Measurements from ENCODE around the gene TRIM47. TPM values are rescaled to one million over a fixed set of nuclear protein-coding genes. Genes with fewer than 3 reads are reported as not detected.

The TRIM47 gene
- total and polyA plus RNA-seq, 3 donors from 2014 or later, result 18.3 to 48.6 (median 43.5) TPM

- Histone ChIP-seq H3K4me3 (no peak overlapping the region), H3K4me1 (peaks cover 13% of the 10 kb centered on the region), H3K36me3 (ENCODE audit: low read depth, missing control alignments) (no peaks in the 10 kb centered on the region), H3K27ac (no peak overlapping the region), H3K27me3 (no peaks in the 10 kb centered on the region), H3K9me3 (no peaks in the 10 kb centered on the region)
- DNase-seq, result no peak
- WGBS, 2 donors, result 86 to 87% methylated on average over 10 to 27 of the region's 27 CpGs
- TF ChIP-seq POLR2A (IDR thresholded peaks at IDR 0.05), result no peak
- TF ChIP-seq, protein P1, sequence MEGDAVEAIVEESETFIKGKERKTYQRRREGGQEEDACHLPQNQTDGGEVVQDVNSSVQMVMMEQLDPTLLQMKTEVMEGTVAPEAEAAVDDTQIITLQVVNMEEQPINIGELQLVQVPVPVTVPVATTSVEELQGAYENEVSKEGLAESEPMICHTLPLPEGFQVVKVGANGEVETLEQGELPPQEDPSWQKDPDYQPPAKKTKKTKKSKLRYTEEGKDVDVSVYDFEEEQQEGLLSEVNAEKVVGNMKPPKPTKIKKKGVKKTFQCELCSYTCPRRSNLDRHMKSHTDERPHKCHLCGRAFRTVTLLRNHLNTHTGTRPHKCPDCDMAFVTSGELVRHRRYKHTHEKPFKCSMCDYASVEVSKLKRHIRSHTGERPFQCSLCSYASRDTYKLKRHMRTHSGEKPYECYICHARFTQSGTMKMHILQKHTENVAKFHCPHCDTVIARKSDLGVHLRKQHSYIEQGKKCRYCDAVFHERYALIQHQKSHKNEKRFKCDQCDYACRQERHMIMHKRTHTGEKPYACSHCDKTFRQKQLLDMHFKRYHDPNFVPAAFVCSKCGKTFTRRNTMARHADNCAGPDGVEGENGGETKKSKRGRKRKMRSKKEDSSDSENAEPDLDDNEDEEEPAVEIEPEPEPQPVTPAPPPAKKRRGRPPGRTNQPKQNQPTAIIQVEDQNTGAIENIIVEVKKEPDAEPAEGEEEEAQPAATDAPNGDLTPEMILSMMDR (IDR thresholded peaks at IDR 0.05), result peak in 1 of 3 experiments; percentile 46
- intact Hi-C loops (cut with DNase I; ENCODE audit: low total_unique reads), result no loop called here
Measured at GRCh38 chr17:75830164-75831031, 48.0 kb downstream of the TRIM47 start.

- no peak for DNase-seq
- Histone ChIP-seq H3K4me1 (peaks cover 19% of the 10 kb centered on the region), H3K9me3 (no peaks in the 10 kb centered on the region), H3K27ac (no peak overlapping the region), H3K27me3 (no peaks in the 10 kb centered on the region), H3K4me3 (no peak overlapping the region), H3K36me3 (ENCODE audit: low read depth, missing control alignments) (no peaks in the 10 kb centered on the region)
- TF ChIP-seq, protein P1 (IDR thresholded peaks at IDR 0.05), result no peak
- TF ChIP-seq POLR2A (IDR thresholded peaks at IDR 0.05), result no peak
- intact Hi-C loops (cut with DNase I; ENCODE audit: low total_unique reads), result no loop called here
- WGBS, 2 donors, result 87 to 100% methylated on average over 3 to 7 of the region's 7 CpGs
Measured at GRCh38 chr17:75829747-75830146, 48.6 kb downstream of the TRIM47 start.

DNA sequence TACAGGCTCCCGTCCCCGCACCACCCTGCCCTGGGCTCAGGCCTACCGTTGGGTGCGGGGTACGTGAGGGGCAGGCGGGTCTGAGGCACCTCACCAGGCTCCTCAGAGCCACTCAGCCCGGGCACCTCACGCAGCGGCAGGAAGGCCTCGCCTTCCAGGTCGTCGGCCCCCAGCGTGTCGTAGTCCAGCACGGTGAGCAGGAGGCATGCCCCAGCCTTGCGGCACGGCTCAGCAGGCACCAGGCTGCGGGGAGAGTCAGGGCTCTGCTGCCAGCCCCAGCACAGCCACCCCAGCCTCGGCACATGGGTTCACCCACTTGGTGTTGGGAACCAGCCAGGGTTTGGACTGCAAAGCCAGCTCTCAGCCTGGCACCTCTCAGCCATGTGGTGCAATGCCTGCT is 49.6 kb downstream of the TRIM47 start:
- H3K36me3 ChIP-seq (ENCODE audit: low read depth, missing control alignments), result no peaks in the 10 kb centered on the region
- intact Hi-C loops (cut with DNase I; ENCODE audit: low total_unique reads), result no loop called here
- DNase-seq, result no peak
- H3K27ac ChIP-seq, result no peak overlapping the region
- H3K4me3 ChIP-seq, result no peak overlapping the region
- peaks cover 22% of the 10 kb centered on the region for H3K4me1 ChIP-seq
- H3K9me3 ChIP-seq, result no peaks in the 10 kb centered on the region
- WGBS, 2 donors, result 92% methylated on average over 13 of the region's 19 CpGs; no CpG with 5 or more reads in 1 of the 2 donors
- H3K27me3 ChIP-seq, result no peaks in the 10 kb centered on the region
- no peak for TF ChIP-seq POLR2A (IDR thresholded peaks at IDR 0.05)
- TF ChIP-seq, protein P1 (IDR thresholded peaks at IDR 0.05), result no peak

DNA sequence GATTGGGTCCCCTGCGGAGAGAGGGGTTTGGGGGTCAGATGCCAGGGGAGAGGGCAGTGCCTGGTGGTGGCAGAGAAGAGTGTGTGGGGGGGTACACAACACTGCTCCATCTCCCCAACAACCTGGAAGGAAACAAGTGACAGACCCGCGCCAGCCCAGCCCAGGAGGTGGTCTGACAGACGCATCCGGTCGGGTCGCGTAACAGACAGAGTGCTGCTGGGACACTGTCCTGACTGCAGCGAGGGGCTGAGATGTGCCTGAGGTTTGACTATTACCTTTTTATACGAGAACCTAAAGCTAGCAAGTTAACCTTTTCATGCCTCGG is 50.3 kb downstream of the TRIM47 start:
- H3K27me3 ChIP-seq, result no peaks in the 10 kb centered on the region
- TF ChIP-seq, protein P1 (IDR thresholded peaks at IDR 0.05), result no peak
- no peak for TF ChIP-seq POLR2A (IDR thresholded peaks at IDR 0.05)
- WGBS, 2 donors, result 76 to 79% methylated on average over 10 to 11 of the region's 11 CpGs
- no peaks in the 10 kb centered on the region for H3K36me3 ChIP-seq (ENCODE audit: low read depth, missing control alignments)
- no peak overlapping the region for H3K4me3 ChIP-seq
- no peaks in the 10 kb centered on the region for H3K9me3 ChIP-seq
- H3K4me1 ChIP-seq, result peaks cover 22% of the 10 kb centered on the region
- intact Hi-C loops (cut with DNase I; ENCODE audit: low total_unique reads), result no loop called here
- peak overlapping the region; percentile 72 to 75 for H3K27ac ChIP-seq
- DNase-seq, result no peak
